GM10847 (cell line): ENCODE data around the gene CIPC.

Experiments used
- POLR2A ChIP-seq: IDR thresholded peaks from 2 replicates; pipeline ENCODE4 v1.6.1; 2011; ENCODE audit not compliant: insufficient read length; ENCODE audit errors: extremely low read depth

CIPC gene

GRCh38 chr14:77088219-77088618, 9.8 kb upstream of the CIPC start:
- no peak for TF ChIP-seq POLR2A

GRCh38 chr14:77088645-77089044, 9.4 kb upstream of the CIPC start:
- no peak for TF ChIP-seq POLR2A

GRCh38 chr14:77091518-77091917, 6.5 kb upstream of the CIPC start:
- no peak for TF ChIP-seq POLR2A

- TF ChIP-seq POLR2A: no peak
Measured at GRCh38 chr14:77092676-77093075, 5.4 kb upstream of the CIPC start.

- no peak for TF ChIP-seq POLR2A
Measured at GRCh38 chr14:77094672-77095284, 3.3 kb upstream of the CIPC start.

GRCh38 chr14:77097006-77097699, 905 bp upstream of the CIPC start:
- TF ChIP-seq POLR2A: no peak

- TF ChIP-seq POLR2A: no peak
Measured at GRCh38 chr14:77098529-77099353, 683 bp downstream of the CIPC start.

GRCh38 chr14:77099425-77100167, 1.5 kb downstream of the CIPC start:
- no peak for TF ChIP-seq POLR2A

GRCh38 chr14:77100961-77101360, 2.9 kb downstream of the CIPC start:
- no peak for TF ChIP-seq POLR2A

- TF ChIP-seq POLR2A: no peak
Measured at GRCh38 chr14:77102154-77102553, 4.1 kb downstream of the CIPC start.

GRCh38 chr14:77103475-77103874, 5.4 kb downstream of the CIPC start:
- no peak for TF ChIP-seq POLR2A

GRCh38 chr14:77103951-77104350, 5.9 kb downstream of the CIPC start:
- TF ChIP-seq POLR2A: no peak

GRCh38 chr14:77104393-77104792, 6.3 kb downstream of the CIPC start:
- no peak for TF ChIP-seq POLR2A

- no peak for TF ChIP-seq POLR2A
Measured at GRCh38 chr14:77105145-77105939, 7.3 kb downstream of the CIPC start.

- no peak for TF ChIP-seq POLR2A
Measured at GRCh38 chr14:77106666-77107065, 8.6 kb downstream of the CIPC start.

- TF ChIP-seq POLR2A: no peak
Measured at GRCh38 chr14:77107228-77107627, 9.2 kb downstream of the CIPC start.
